IPS-18c (cell line): ENCODE data around the gene ALDH1L1.

Experiments
- H3K4me3 ChIP-seq: 2 replicates; pipeline ENCODE4 v1.7.0; 2013; ENCODE audit warnings: low read depth, mild to moderate bottlenecking, low read length, moderate library complexity; ENCODE audit not compliant: insufficient read depth
- H3K9me3 ChIP-seq: one replicate; pipeline ENCODE4 v1.6.1; 2013; ENCODE audit warnings: mild to moderate bottlenecking, low read length, moderate library complexity; ENCODE audit not compliant: control insufficient read depth, insufficient read depth

Gene ALDH1L1

DNA sequence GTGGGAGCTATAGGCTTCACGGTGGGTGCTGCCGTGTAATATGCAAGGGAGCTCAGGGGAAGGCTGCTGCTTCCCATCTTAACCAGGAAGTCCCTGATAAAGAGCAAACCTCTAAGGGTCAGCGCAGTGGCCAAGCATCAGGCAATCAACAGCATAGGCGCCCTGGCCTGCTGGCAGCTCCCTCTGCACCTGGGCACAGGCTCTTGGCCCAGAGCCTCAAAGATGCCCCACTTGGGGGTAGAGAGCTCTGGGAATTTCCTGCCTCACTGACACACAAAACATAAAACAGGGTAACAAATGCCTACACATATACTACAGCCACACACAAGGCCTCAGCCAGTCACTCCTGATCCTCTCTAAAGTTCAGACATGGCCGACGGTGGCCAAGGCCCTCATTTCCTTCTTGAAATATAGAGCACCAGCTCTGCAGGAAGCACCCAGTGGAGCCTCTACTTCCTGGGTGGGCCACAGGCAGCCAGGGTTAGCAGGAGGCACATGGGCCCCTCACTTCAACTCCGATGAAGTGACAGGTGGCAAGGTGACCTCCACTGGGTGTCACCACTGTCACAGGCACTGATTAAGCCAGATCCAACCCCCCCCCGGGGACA lies 116.9 kb downstream of the ALDH1L1 start:
- Histone ChIP-seq H3K4me3 (no peak overlapping the region), H3K9me3 (no peaks in the 10 kb centered on the region)

DNA sequence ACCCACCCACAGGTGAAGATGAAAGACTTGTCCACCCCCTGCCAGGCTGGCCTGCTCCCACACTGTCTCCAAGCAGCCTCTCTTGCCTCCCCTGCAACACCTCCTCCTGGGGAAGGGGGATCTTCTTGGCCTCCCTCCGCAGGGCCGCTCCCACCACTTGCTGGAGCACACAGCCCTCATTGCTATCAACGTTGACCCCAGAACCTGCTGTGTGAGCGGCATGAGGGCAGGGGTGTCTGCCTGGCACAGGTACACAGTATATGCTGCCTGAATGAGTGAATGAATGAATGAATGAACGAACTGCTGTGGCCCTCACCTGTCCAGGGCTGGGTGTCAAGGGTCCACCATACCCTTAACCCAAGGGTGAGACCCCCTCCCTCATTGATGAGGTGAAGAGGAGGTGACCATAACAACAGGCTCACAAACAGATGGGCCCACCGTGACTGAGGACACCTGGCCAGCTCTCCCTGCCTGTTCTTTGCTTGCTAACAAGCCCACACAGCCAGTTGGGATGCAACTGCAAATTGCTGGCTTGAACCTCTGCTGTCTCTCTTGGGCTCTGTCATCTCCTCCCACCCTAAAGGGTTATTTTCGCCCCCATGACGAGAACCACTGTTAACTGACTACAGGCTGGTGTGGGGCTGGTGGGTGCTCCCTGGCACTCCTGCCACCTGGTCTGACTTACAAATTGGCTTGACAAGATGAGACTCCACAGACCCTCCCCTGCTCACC lies 118.9 kb downstream of the ALDH1L1 start:
- Histone ChIP-seq H3K9me3 (no peaks in the 10 kb centered on the region), H3K4me3 (no peak overlapping the region)

DNA sequence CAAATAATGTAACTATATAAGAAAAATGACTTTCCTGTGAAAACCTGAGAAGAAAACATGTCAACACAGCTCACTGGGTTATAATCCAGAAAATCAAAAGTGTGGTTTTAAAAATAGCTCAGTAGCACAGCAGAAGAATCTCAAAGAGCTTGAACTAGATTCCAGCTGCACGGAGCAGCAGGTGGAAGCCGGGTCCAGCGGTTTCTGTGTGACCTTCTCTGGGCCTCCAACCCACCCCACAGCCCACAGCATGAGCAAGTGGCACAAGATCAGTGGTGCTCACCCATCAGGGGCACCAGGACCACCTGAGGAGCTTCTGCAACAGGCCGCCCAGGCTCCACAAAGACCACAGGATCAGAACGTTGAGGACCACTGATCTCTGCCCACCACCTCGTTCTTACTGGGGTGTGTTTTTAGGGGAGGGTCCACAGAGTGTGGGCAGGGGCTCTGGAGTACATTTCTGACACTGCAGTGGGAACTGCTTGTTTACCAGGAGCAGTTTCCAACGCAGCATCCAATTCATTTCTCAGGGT lies 119.7 kb downstream of the ALDH1L1 start:
- Histone ChIP-seq H3K9me3 (no peaks in the 10 kb centered on the region), H3K4me3 (no peak overlapping the region)

DNA sequence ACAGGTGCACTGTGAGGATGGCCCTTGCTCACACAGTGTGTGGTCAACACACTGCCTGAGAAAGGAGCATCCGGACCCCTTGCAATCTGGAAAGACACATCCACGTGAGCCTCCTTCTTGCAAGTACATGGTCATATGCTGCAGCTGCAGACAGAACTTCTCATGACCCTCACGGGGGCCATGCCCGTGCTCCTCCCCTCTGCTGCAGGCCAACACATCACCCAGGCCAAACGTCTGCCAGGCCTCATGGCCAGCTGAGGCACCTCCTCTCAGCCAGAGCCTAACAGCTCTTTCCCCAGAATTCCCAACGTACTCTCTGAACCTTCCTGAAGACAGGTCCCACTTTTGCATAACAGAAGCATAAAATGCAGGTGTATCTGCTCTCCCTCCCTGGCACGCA lies 121.7 kb downstream of the ALDH1L1 start:
- H3K9me3 ChIP-seq, result no peaks in the 10 kb centered on the region
- H3K4me3 ChIP-seq, result no peak overlapping the region

DNA sequence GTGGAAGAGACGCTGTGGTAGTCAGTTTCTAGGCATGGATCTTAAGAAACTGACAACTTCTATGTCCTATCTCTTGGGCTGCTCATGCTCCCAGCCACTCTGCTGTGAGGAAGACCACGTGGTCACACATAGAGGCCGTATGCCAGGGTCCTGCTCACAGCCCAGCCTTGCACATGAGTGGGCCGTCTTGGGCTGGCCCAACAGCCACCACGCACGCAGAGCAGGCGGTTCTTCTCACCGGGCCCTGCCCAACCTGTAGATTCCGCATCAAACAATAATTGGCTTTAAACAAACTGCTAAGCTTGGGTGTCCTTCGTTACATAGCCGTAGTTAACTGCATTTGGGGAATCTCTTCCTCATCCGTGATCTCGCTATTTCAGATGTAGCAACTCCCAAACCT lies 122.5 kb downstream of the ALDH1L1 start:
- H3K4me3 ChIP-seq, result no peak overlapping the region
- H3K9me3 ChIP-seq, result no peaks in the 10 kb centered on the region

DNA sequence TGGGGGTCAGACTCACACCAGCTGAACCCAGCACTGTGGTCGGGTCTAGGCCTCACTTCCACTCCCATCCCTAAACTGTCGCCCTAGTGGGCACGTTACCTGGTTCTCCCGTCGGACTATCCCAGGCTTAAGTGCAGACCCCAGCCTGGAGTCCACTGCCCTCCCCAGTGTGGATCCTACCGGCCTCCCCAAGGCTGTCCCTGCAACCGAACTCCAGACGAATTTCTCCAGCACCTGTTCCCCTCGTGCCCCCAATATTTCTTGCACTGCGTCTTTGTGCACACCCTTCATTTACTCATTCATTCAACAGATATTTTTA lies 122.9 kb downstream of the ALDH1L1 start:
- Histone ChIP-seq H3K4me3 (no peak overlapping the region), H3K9me3 (no peaks in the 10 kb centered on the region)

DNA sequence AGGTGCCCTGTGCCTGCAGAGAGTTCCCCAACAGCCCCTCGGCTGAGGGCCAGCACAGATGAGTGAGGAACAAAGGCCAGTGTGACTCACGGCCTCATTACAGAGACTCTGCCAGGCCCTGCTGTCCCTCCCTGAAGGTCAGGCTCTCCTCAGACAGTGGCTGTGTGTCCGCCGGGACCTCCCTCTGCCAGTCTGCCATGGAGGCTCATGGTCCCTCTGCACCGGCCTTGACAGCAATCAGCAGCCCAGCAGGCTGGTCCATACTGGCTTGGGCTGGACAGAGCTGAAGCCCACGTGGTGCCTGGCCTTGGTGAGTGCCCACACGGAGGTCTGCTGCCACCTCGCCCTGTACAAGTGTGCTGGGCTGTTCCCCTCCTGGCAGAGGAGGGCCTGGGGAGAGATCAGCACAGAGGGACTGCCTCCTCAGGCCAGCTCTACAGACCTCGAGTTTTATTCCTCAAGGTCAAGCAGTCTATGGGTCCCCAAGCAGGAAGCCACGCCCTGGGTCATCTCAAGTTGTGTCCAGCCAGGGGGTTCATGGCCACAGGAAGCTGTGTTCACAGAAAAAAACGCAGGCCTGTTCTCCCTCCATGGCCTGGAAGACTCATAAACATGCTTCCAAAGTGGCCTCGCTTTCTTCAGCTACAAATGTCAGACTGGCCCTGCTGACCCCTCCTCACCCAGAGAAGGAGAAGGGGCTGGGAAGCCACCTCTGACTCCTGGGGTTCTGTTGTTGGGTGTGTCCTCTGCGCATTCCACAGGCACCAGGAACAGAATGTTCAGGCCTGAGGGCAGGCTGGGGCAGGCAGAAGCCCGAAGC lies 123.5 kb downstream of the ALDH1L1 start:
- Histone ChIP-seq H3K9me3 (no peaks in the 10 kb centered on the region), H3K4me3 (no peak overlapping the region)

DNA sequence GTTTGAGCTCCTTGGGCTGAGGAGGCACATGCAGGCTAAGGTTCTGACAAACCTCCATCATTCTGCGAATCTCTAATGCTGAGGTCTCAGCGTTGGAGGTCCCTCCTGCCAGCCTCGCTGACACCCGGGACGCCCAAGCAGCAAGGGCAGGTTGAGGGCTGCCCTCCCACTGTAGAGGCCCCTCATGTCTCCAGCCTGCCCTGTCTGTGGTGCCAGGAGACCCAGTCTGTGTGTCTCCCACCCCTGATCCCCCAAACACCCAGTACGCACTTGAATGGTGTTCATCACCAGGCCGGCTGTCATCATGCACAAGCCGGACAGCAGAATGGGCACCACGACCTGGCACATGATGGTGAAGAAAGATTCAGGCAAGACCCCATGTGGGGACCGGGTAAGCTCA lies 124.3 kb downstream of the ALDH1L1 start:
- Histone ChIP-seq H3K4me3 (no peak overlapping the region), H3K9me3 (no peaks in the 10 kb centered on the region)

DNA sequence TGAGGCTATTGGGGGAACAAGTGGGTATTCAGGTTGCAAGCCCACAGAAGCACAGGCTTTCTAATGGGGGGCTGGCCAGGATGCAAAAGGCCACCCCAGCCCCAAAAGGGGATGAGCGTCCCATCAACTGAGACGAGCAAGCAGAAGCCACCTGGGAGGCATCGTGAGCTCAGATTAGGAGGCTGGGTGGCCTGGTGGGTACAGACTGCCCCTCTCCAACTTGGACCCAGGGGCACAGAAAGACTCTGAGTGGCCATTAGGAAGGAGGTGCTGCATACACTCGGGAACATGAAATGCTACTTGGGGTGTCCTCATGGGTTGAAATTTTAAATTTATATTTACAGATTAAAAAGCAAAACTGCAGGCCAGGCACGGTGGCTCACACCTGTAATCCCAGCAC lies 125.5 kb downstream of the ALDH1L1 start:
- peaks cover 3% of the 10 kb centered on the region for H3K9me3 ChIP-seq
- H3K4me3 ChIP-seq, result no peak overlapping the region

DNA sequence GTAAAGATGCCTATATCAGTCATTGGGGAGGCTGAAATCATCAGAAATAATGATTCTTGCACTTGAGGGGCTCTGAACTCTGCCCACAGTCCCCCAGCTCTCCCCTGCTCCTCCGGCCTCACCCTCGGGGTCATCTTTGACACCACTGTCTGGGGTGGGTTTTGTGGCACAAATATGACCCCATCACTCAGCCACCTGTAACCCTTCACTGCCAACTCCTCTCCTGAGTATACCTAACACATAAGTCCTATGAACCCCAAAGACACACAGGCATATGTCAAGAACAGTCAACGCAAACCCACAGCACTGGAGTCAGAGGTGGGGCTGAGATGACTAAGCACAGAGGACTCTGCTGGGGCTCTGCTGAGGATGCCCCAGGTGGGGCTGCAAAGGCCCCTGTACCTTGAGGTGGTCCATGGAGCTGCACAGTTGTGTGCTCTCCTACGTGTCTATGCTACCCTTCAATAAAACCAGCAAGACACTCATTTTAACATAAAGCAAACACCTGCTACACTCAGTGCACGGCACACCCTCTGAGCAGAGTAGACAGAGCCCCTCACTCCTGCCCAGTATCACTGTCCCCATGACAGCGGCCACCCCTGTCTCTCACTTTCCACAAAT lies 126.3 kb downstream of the ALDH1L1 start:
- Histone ChIP-seq H3K4me3 (no peak overlapping the region), H3K9me3 (peaks cover 3% of the 10 kb centered on the region)
